Measurements from ENCODE around the gene PRPSAP2.
"Not testable (repeated sequence)": the region's sequence is repeated elsewhere in the genome, so short reads cannot be mapped to it uniquely, and the experiment has no call there.

PRPSAP2 gene

GRCh38 chr17:18921912-18922451, 64.1 kb downstream of the PRPSAP2 start:
- in situ Hi-C loops (cut with HindIII; ENCODE audit: low pct_ligation_motif_present, low sequenced_read_pairs): no loop called here
- no peak for TF ChIP-seq CTCF (IDR thresholded peaks at IDR 0.05; ENCODE audit: low read depth, low read length, missing control alignments)
- Histone ChIP-seq H3K27me3 (replicated peaks) (no peaks in the 10 kb centered on the region), H3K4me3 (ENCODE audit: low read depth, low read length) (no peak overlapping the region), H3K27ac (no peak overlapping the region), H3K36me3 (replicated peaks) (peaks cover 6% of the 10 kb centered on the region)
- peak; percentile 47 for DNase-seq

- H3K27ac ChIP-seq; H3K4me3 ChIP-seq (ENCODE audit: low read depth, low read length); DNase-seq; H3K36me3 ChIP-seq (replicated peaks); H3K27me3 ChIP-seq (replicated peaks); in situ Hi-C loops (cut with HindIII; ENCODE audit: low pct_ligation_motif_present, low sequenced_read_pairs): not testable (repeated sequence)
Measured at GRCh38 chr17:18922596-18922995, 64.7 kb downstream of the PRPSAP2 start.

- H3K36me3 ChIP-seq (replicated peaks): peaks cover 8% of the 10 kb centered on the region
- TF ChIP-seq CTCF (IDR thresholded peaks at IDR 0.05; ENCODE audit: low read depth, low read length, missing control alignments): no peak
- no peaks in the 10 kb centered on the region for H3K27me3 ChIP-seq (replicated peaks)
- no peak overlapping the region for H3K27ac ChIP-seq
- in situ Hi-C loops (cut with HindIII; ENCODE audit: low pct_ligation_motif_present, low sequenced_read_pairs): no loop called here
- H3K4me3 ChIP-seq (ENCODE audit: low read depth, low read length): no peak overlapping the region
- DNase-seq: no peak
Measured at GRCh38 chr17:18925187-18925586, 67.3 kb downstream of the PRPSAP2 start.

- DNase-seq: no peak
- Histone ChIP-seq H3K4me3 (ENCODE audit: low read depth, low read length) (no peak overlapping the region), H3K27me3 (replicated peaks) (no peaks in the 10 kb centered on the region), H3K36me3 (replicated peaks) (peaks cover 10% of the 10 kb centered on the region), H3K27ac (no peak overlapping the region)
- in situ Hi-C loops (cut with HindIII; ENCODE audit: low pct_ligation_motif_present, low sequenced_read_pairs): no loop called here
- TF ChIP-seq CTCF (IDR thresholded peaks at IDR 0.05; ENCODE audit: low read depth, low read length, missing control alignments): no peak
Measured at GRCh38 chr17:18928628-18929125, 70.7 kb downstream of the PRPSAP2 start.

- TF ChIP-seq CTCF (IDR thresholded peaks at IDR 0.05; ENCODE audit: low read depth, low read length, missing control alignments): no peak
- in situ Hi-C loops (cut with HindIII; ENCODE audit: low pct_ligation_motif_present, low sequenced_read_pairs): no loop called here
- Histone ChIP-seq H3K4me3 (ENCODE audit: low read depth, low read length) (no peak overlapping the region), H3K27ac (no peak overlapping the region), H3K27me3 (replicated peaks) (no peaks in the 10 kb centered on the region), H3K36me3 (replicated peaks) (peaks cover 10% of the 10 kb centered on the region)
- DNase-seq: no peak
Measured at GRCh38 chr17:18932360-18933055, 74.6 kb downstream of the PRPSAP2 start.

GRCh38 chr17:18933102-18934058, 75.4 kb downstream of the PRPSAP2 start:
- TF ChIP-seq CTCF (IDR thresholded peaks at IDR 0.05; ENCODE audit: low read depth, low read length, missing control alignments): no peak
- Histone ChIP-seq H3K27ac (no peak overlapping the region), H3K27me3 (replicated peaks) (no peaks in the 10 kb centered on the region), H3K36me3 (replicated peaks) (peaks cover 10% of the 10 kb centered on the region), H3K4me3 (ENCODE audit: low read depth, low read length) (no peak overlapping the region)
- DNase-seq: no peak
- in situ Hi-C loops (cut with HindIII; ENCODE audit: low pct_ligation_motif_present, low sequenced_read_pairs): no loop called here

Data from brain microvascular endothelial cell (primary cell).